ENCODE data around the gene SPTLC2.
"Not testable (repeated sequence)": the region's sequence is repeated elsewhere in the genome, so short reads cannot be mapped to it uniquely, and the experiment has no call there.

SPTLC2 gene

DNA sequence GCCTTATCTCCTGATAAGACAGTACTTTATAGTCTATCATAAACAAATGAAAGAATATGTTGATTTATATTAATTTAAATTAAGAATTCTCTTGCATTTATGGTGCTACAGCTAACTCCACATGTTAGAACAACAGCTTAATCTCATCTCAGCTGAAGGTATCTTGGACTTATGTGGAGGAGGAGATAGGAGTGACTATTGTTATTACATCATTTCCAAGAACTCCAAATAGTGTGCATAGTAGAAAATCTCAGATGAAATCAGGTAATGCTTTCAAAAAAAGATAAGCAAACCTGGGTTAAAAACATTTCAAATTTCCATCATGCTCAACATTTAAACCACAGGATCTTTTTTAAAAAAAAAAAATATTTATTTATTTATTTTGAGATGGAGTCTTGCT lies 86.5 kb downstream of the SPTLC2 start:
- in situ Hi-C loops (cut with MboI; ENCODE audit: low pct_unique_long_range_greater_than_20kb, low sequenced_read_pairs, unreplicated experiment), result loop anchor here (25.0 kb wide), 1 partner anchor 393 kb away; the partner anchor contains the start of gene ZDHHC22
- TF ChIP-seq, protein P1, sequence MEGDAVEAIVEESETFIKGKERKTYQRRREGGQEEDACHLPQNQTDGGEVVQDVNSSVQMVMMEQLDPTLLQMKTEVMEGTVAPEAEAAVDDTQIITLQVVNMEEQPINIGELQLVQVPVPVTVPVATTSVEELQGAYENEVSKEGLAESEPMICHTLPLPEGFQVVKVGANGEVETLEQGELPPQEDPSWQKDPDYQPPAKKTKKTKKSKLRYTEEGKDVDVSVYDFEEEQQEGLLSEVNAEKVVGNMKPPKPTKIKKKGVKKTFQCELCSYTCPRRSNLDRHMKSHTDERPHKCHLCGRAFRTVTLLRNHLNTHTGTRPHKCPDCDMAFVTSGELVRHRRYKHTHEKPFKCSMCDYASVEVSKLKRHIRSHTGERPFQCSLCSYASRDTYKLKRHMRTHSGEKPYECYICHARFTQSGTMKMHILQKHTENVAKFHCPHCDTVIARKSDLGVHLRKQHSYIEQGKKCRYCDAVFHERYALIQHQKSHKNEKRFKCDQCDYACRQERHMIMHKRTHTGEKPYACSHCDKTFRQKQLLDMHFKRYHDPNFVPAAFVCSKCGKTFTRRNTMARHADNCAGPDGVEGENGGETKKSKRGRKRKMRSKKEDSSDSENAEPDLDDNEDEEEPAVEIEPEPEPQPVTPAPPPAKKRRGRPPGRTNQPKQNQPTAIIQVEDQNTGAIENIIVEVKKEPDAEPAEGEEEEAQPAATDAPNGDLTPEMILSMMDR (IDR thresholded peaks at IDR 0.05; ENCODE audit: extremely low read depth, insufficient read depth, missing control alignments), result no peak
- DNase-seq (ENCODE audit: low spot score), result no peak

GRCh38 chr14:77529213-77529612 lies 87.2 kb downstream of the SPTLC2 start:
- TF ChIP-seq, protein P1 (IDR thresholded peaks at IDR 0.05; ENCODE audit: extremely low read depth, insufficient read depth, missing control alignments), result no peak
- in situ Hi-C loops (cut with MboI; ENCODE audit: low pct_unique_long_range_greater_than_20kb, low sequenced_read_pairs, unreplicated experiment), result loop anchor here (25.0 kb wide), 1 partner anchor 392 kb away; the partner anchor contains the start of gene ZDHHC22
- no peak for DNase-seq (ENCODE audit: low spot score)

DNA sequence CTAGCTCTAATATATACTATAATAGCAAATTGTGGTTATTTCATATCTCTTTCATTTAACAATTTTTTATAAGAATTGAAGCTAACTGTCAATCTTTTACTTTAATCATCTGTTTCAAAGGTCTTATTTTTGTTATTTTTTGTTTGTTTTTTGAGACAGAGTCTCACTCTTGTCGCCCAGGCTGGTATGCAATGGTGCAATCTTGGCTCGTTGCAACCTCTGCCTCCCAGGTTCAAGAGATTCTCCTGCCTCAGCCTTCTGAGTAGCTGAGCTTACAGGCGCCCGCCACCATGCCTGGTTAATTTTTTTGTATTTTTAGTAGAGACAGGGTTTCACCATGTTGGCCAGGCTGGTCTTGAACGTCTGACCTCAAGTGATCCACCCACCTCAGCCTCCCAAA lies 87.7 kb downstream of the SPTLC2 start:
- DNase-seq (ENCODE audit: low spot score), result not testable (repeated sequence)
- in situ Hi-C loops (cut with MboI; ENCODE audit: low pct_unique_long_range_greater_than_20kb, low sequenced_read_pairs, unreplicated experiment), result loop anchor here (25.0 kb wide), 1 partner anchor 391 kb away; the partner anchor contains the start of gene ZDHHC22

DNA sequence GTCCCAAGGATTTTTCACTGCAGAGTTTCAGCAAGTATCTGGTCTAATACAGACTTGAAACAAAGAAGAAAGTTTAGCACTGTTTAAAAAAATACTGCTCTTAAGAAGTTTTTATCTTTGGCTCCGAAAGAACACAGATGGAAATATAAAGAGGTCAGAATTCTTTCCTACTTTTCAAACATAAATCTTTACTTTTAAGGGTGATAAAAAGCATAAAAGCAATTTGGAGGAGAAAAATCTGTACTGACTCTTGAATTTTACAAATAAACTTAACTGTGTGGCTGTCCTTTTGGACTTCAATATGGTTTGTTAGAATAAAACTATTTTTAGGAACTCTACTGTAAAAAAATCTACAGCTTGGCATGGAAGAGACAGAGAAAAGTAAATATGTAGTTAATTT lies 90.2 kb downstream of the SPTLC2 start:
- in situ Hi-C loops (cut with MboI; ENCODE audit: low pct_unique_long_range_greater_than_20kb, low sequenced_read_pairs, unreplicated experiment), result loop anchor here (25.0 kb wide), 1 partner anchor 389 kb away; the partner anchor contains the start of gene ZDHHC22
- TF ChIP-seq, protein P1 (IDR thresholded peaks at IDR 0.05; ENCODE audit: extremely low read depth, insufficient read depth, missing control alignments), result no peak
- DNase-seq (ENCODE audit: low spot score), result no peak

DNA sequence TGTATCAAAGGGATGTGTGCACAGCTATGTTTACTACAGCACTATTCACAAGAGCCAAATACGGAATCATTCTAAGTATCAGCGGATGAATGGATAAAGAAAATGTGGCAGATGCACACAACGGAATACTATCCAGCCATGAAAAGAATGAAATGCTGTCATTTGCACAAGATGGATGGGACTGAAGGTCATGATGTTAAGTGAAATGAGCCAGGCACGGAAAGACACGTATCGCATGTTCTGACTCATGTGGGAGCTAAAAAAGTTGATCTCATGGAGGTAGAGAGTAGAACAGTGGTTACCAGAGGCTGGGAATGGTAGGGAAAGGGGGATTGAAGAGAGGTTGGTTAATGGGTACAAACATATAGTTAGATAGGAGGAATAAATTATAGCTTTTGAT lies 91.9 kb downstream of the SPTLC2 start:
- in situ Hi-C loops (cut with MboI; ENCODE audit: low pct_unique_long_range_greater_than_20kb, low sequenced_read_pairs, unreplicated experiment), result no loop called here
- TF ChIP-seq, protein P1 (IDR thresholded peaks at IDR 0.05; ENCODE audit: extremely low read depth, insufficient read depth, missing control alignments), result no peak

DNA sequence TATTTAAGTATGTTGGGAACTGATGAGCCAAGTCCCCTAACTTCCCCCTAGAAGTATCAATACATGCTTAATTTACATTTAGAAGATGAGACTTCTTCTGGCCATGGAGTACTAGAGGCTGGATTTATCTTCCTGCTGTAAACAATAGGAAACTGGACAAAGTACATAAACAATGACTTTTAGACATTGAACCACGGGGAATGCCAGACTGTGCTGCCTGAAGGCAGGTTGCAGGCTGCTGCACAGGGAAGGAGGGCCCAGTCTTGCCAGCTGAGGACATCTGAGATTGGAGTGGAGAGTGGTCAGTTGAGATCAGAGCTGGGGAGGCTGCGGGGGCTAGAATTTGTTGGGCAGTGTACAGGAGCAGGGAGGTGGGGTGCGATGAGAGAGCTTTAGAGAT lies 93.3 kb downstream of the SPTLC2 start:
- TF ChIP-seq, protein P1 (IDR thresholded peaks at IDR 0.05; ENCODE audit: extremely low read depth, insufficient read depth, missing control alignments), result no peak
- in situ Hi-C loops (cut with MboI; ENCODE audit: low pct_unique_long_range_greater_than_20kb, low sequenced_read_pairs, unreplicated experiment), result no loop called here
- no peak for DNase-seq (ENCODE audit: low spot score)

More for the DNA sequence above, 91.9 kb downstream of the SPTLC2 start:
- no peak for DNase-seq (ENCODE audit: low spot score)

GRCh38 chr14:77520555-77520954 lies 95.9 kb downstream of the SPTLC2 start:
- in situ Hi-C loops (cut with MboI; ENCODE audit: low pct_unique_long_range_greater_than_20kb, low sequenced_read_pairs, unreplicated experiment), result no loop called here
- TF ChIP-seq, protein P1 (IDR thresholded peaks at IDR 0.05; ENCODE audit: extremely low read depth, insufficient read depth, missing control alignments), result no peak
- no peak for DNase-seq (ENCODE audit: low spot score)
